Mucosa of rectum (tissue), 2 donors: ENCODE measurements around the gene RAD9B.

Source experiments
- H3K27ac ChIP-seq, 2 donors: one replicate each; pipeline ENCODE4 v1.7.0; 2013; ENCODE audit warnings: inconsistent platforms in 2 of 2, low read depth in 2 of 2, low read length in 2 of 2
- H3K27me3 ChIP-seq, 2 donors: one replicate each; pipeline ENCODE4 v1.7.0; 2013; ENCODE audit warnings: low read length in 2 of 2; ENCODE audit not compliant: control insufficient read depth in 2 of 2, insufficient read depth in 2 of 2
- H3K36me3 ChIP-seq, 2 donors: one replicate each; pipeline ENCODE4 v1.7.0; 2013; ENCODE audit warnings: low read length in 2 of 2; ENCODE audit not compliant: control insufficient read depth in 2 of 2, insufficient read depth in 2 of 2
- H3K4me1 ChIP-seq, 2 donors: one replicate each; pipeline ENCODE4 v1.7.0; 2013; ENCODE audit warnings: low read length in 2 of 2, mild to moderate bottlenecking in 1 of 2; ENCODE audit not compliant: control insufficient read depth in 2 of 2, insufficient read depth in 2 of 2
- H3K4me3 ChIP-seq, 2 donors: one replicate each; pipeline ENCODE4 v1.7.0; 2013; ENCODE audit warnings: low read length in 2 of 2
- H3K9ac ChIP-seq, 2 donors: one replicate each; pipeline ENCODE4 v1.7.0; 2013; ENCODE audit warnings: low read length in 2 of 2, low read depth in 1 of 2, mild to moderate bottlenecking in 1 of 2
- H3K9me3 ChIP-seq, 2 donors: one replicate each; pipeline ENCODE4 v1.7.0; 2013; ENCODE audit warnings: low read length in 2 of 2; ENCODE audit not compliant: control insufficient read depth in 2 of 2
- donor health status: healthy.
- donor health status: Normal muscosa, but diverticular disease.

The RAD9B gene

GRCh38 chr12:110550981-110551380 is 48.9 kb downstream of the RAD9B start:
- H3K4me1 ChIP-seq, result no peaks in the 10 kb centered on the region
- no peaks in the 10 kb centered on the region for H3K27me3 ChIP-seq
- no peak overlapping the region for H3K9ac ChIP-seq
- H3K36me3 ChIP-seq, result peaks cover 12 to 14% of the 10 kb centered on the region in 2 donors
- no peaks in the 10 kb centered on the region for H3K9me3 ChIP-seq
- H3K4me3 ChIP-seq, result no peak overlapping the region
- H3K27ac ChIP-seq, result no peak overlapping the region
